Stomach (tissue), 4 donors: ENCODE measurements around the gene MAP3K20.

ENCODE experiments used
- CTCF ChIP-seq, 7 experiments: fragments of 450-650 bp in 4 of 7; fragments of 200-600 bp in 3 of 7; sonication (generic) in 3 of 7; IDR thresholded peaks; one replicate each; pipeline ENCODE4 v1.5.1; 2016 to 2019; ENCODE audit warnings: antibody characterized with exemption in 7 of 7, control low read depth in 2 of 7, mild to moderate bottlenecking in 1 of 7
- POLR2A ChIP-seq, 4 donors: fragments of 450-650 bp; IDR thresholded peaks; one replicate each; pipeline ENCODE4 v1.6.1; 2016; ENCODE audit warnings: antibody characterized with exemption in 4 of 4, control low read depth in 2 of 4, mild to moderate bottlenecking in 1 of 4, moderate library complexity in 1 of 4

GRCh38 chr2:173059292-173059691, 16.4 kb upstream of the MAP3K20 start:
- TF ChIP-seq CTCF (IDR thresholded peaks at IDR 0.05) (no peak), POLR2A (IDR thresholded peaks at IDR 0.05) (no peak)
